Measurements from ENCODE around the gene PAX6. TPM values are rescaled to one million over a fixed set of nuclear protein-coding genes. Genes with fewer than 3 reads are reported as not detected.

Gene PAX6
- total RNA-seq, 1 donor: not detected

DNA sequence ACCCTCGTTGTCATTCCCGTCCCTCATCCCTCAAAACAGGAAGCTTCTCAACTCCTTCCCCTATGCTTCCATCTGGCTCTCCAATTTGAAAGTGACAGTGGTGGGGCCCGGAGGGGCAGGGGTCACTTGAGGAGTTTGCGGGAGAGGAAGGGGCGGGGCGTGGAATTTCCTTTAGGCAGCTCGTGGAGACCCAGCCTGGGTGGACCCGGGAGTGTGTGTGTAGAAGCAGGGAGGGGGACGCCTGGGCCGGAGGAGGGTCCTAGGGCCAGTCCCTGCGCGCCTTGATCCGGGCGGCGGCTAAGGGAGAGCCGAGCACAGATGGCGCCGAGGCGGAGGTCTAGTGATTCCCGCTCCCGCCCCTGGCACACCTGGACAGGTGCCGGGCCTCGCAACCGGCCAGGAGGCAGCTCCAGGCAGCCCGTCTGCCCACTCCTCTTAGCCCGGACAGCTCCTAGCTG is 7.8 kb upstream of the PAX6 start:
- no peak for TF ChIP-seq CTCF (IDR thresholded peaks at IDR 0.05; ENCODE audit: insufficient read depth, low read depth, low read length)
- H3K4me3 ChIP-seq (ENCODE audit: low read depth, low read length): no peak overlapping the region
- no peak for DNase-seq (ENCODE audit: low read depth)

GRCh38 chr11:31818425-31818755 is 7.3 kb upstream of the PAX6 start:
- DNase-seq (ENCODE audit: low read depth): no peak
- no peak overlapping the region for H3K4me3 ChIP-seq (ENCODE audit: low read depth, low read length)
- TF ChIP-seq CTCF (IDR thresholded peaks at IDR 0.05; ENCODE audit: insufficient read depth, low read depth, low read length): no peak

DNA sequence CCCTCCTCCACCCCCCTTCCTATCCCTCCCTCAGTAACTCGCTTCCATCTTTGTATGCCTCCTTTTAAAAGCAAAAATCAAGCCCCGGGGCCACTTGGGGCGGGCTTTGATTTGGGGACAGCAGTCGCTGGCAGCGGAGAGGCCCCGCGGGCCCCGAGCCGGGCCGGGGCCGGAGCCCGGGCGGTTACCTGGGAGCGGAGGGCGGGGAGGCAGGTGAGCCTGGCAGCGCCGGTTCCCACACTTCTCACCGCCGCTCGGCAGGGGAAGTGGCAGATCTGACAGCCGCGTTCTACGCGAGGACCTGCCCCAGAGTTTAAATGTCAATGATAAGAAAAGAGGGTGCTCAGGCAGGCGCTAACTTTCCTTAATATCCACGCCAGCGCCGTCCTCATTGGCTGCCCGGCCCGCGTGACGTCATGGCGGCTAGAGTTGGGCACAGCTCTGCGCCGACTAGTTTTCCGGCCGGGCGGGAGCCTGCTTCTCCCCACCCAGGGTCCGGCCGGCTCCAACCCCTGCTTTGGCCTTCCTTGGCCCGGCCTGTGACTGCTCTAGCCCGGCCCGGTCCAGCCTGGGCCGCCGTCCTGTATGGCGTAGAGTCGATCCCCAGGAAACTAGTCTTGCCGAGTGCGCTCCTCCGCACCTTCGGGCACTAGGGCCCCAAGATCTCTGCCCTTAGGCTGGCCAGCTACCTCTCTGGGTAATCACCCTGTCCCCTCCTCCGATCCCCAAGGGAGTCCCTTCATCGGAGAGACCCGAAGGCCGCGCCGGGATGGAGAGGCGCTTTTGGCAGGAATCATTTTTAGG is 6.7 kb upstream of the PAX6 start:
- no peak for DNase-seq (ENCODE audit: low read depth)
- H3K4me3 ChIP-seq (ENCODE audit: low read depth, low read length): no peak overlapping the region

GRCh38 chr11:31817054-31817620 is 6.0 kb upstream of the PAX6 start:
- TF ChIP-seq CTCF (IDR thresholded peaks at IDR 0.05; ENCODE audit: insufficient read depth, low read depth, low read length): no peak
- H3K4me3 ChIP-seq (ENCODE audit: low read depth, low read length): no peak overlapping the region
- DNase-seq (ENCODE audit: low read depth): no peak

More for the DNA sequence above, 6.7 kb upstream of the PAX6 start:
- no peak for TF ChIP-seq CTCF (IDR thresholded peaks at IDR 0.05; ENCODE audit: insufficient read depth, low read depth, low read length)

DNA sequence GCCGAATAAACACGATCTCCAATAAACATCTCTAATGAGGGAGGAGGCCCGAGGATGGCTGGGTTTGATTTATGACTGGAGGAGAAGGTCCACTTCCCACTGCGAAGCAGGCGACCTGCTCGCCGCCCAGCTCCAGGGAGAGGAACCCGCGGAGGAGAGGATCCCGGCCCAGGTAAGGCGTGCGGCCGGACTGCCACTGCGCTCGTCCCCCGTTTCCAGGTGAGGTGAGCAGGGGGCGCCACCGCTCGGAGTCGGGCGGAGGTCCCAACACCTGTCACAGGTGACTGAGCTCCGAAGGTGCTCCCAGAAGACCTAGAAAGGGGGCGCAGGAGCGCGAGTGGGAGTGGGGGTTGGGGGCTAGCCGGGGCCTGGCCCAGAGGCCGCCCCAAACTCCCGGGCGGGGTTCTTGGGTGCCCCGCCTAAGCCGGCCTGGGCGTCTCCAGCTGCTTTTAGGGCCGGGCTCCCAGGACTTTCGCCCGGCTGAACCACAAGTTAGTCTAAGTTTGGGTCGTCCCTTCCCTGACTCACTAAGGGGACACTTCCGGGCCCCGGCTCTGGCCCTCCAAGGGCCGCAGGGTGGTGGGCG is 5.4 kb upstream of the PAX6 start:
- no peak for TF ChIP-seq CTCF (IDR thresholded peaks at IDR 0.05; ENCODE audit: insufficient read depth, low read depth, low read length)
- no peak overlapping the region for H3K4me3 ChIP-seq (ENCODE audit: low read depth, low read length)

GRCh38 chr11:31815711-31816467 is 4.8 kb upstream of the PAX6 start:
- DNase-seq (ENCODE audit: low read depth): no peak
- TF ChIP-seq CTCF (IDR thresholded peaks at IDR 0.05; ENCODE audit: insufficient read depth, low read depth, low read length): no peak
- no peak overlapping the region for H3K4me3 ChIP-seq (ENCODE audit: low read depth, low read length)

More for the DNA sequence above, 5.4 kb upstream of the PAX6 start:
- no peak for DNase-seq (ENCODE audit: low read depth)
